GM12865 (cell line): ENCODE measurements around the gene ATXN2.
A peak's percentile ranks its signal among the peaks of the same experiment; 100 is the strongest.
"Not testable (repeated sequence)": the region's sequence is repeated elsewhere in the genome, so short reads cannot be mapped to it uniquely, and the experiment has no call there.

Source experiments
- DNase-seq: peaks from one replicate; pipeline ENCODE4 v3.0.0; 2010; ENCODE audit warnings: low read depth
- H3K4me3 ChIP-seq: 2 replicates; pipeline ENCODE4 v1.5.1; 2011; ENCODE audit warnings: mild to moderate bottlenecking, low read depth, low read length, control low read depth
- TF ChIP-seq, protein P1 (sequence below): IDR thresholded peaks from 2 replicates; pipeline ENCODE4 v1.5.1; 2011; ENCODE audit warnings: low read length, control low read depth, low read depth, inconsistent platforms; ENCODE audit not compliant: insufficient read depth; ENCODE audit errors: missing control alignments

ATXN2 gene

DNA sequence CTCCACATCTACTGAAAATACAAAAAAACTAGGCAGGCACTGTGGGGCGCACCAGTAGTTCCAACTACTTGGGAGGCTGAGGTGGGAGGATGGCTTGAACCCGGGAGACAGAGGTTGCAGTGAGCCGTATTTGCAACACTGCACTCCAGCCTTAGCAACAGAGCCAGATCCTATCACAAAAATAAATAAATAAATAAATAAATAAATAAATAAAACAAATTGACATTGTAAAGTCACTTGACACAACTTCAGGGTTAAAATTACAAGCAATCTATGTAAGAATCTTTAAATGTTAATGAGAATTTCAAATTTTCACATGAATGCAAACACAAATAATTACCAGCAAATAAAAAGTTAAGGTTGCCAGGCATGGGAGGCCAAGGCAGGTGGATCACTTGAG is 11.1 kb downstream of the ATXN2 start:
- no peak for DNase-seq
- TF ChIP-seq, protein P1, sequence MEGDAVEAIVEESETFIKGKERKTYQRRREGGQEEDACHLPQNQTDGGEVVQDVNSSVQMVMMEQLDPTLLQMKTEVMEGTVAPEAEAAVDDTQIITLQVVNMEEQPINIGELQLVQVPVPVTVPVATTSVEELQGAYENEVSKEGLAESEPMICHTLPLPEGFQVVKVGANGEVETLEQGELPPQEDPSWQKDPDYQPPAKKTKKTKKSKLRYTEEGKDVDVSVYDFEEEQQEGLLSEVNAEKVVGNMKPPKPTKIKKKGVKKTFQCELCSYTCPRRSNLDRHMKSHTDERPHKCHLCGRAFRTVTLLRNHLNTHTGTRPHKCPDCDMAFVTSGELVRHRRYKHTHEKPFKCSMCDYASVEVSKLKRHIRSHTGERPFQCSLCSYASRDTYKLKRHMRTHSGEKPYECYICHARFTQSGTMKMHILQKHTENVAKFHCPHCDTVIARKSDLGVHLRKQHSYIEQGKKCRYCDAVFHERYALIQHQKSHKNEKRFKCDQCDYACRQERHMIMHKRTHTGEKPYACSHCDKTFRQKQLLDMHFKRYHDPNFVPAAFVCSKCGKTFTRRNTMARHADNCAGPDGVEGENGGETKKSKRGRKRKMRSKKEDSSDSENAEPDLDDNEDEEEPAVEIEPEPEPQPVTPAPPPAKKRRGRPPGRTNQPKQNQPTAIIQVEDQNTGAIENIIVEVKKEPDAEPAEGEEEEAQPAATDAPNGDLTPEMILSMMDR, result no peak
- H3K4me3 ChIP-seq, result no peak overlapping the region

GRCh38 chr12:111586986-111587385 is 12.1 kb downstream of the ATXN2 start:
- TF ChIP-seq, protein P1, result no peak
- DNase-seq, result no peak
- no peak overlapping the region for H3K4me3 ChIP-seq

DNA sequence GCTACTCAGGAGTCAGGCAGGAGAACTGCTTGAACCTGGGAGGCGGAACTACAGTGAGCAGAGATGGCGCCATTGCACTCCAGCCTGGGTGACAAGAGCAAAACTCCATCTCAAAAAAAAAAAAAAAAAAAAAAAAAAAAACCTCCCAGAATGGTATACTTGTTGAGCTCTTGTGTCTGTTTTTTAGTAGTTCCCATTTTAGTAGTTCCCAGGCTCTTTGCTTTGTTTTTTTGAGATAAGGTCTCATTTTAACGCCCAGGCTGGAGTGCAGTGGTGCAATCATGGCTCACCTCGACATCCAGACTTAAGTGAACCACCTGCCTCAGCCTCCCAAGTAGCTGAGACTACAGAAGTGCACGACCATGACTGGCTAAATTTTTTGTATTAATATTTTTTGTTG is 13.4 kb downstream of the ATXN2 start:
- TF ChIP-seq, protein P1, result no peak
- no peak overlapping the region for H3K4me3 ChIP-seq
- peak; percentile 49 for DNase-seq

GRCh38 chr12:111584959-111585358 is 14.2 kb downstream of the ATXN2 start:
- H3K4me3 ChIP-seq, result no peak overlapping the region
- DNase-seq, result no peak
- TF ChIP-seq, protein P1, result no peak

- H3K4me3 ChIP-seq, DNase-seq: not testable (repeated sequence)
Measured at GRCh38 chr12:111583506-111583905, 15.6 kb downstream of the ATXN2 start.

GRCh38 chr12:111582133-111582747 is 16.9 kb downstream of the ATXN2 start:
- TF ChIP-seq, protein P1, result no peak
- DNase-seq, result no peak
- H3K4me3 ChIP-seq, result no peak overlapping the region

DNA sequence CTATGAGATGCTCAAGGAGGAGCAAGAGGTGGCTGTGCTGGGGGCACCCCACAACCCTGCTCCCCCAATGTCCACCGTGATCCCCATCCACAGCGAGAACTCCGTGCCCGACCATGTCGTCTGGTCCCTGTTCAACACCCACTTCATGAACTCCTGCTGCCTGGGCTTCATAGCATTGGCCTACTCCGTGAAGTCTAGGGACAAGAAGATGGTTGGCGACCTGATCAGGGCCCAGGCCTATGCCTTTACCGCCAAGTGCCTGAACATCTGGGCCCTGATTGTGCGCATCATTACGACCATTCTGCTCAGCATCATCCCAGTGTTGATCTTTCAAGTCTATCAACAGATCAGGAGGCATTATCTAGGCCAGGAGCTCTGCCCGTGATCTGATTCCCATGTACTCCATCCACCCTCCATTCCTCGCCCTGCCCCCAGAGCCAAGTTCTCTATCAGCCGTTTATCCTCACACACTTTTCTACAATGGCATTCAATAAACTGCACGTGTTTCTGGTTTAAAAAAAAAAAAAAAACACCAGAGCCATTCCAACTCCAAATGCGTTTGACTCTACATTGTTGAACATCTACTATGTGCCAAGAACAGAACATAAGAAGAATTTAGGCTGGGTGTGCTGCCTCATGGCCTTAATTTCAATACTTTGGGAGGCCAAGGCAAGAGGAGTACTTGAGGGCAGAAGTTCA is 17.5 kb downstream of the ATXN2 start:
- no peak for DNase-seq
- H3K4me3 ChIP-seq, result no peak overlapping the region
- TF ChIP-seq, protein P1, result no peak
